KG1 (cell line): Measurements from ENCODE around the gene ANTXR1.
"Not testable (repeated sequence)": the region's sequence is repeated elsewhere in the genome, so short reads cannot be mapped to it uniquely, and the experiment has no call there.

Experiments used
- DNase-seq: peaks from one replicate; lab custom pipeline; 2025; lab: John Stamatoyannopoulos, UW

Gene ANTXR1

DNA sequence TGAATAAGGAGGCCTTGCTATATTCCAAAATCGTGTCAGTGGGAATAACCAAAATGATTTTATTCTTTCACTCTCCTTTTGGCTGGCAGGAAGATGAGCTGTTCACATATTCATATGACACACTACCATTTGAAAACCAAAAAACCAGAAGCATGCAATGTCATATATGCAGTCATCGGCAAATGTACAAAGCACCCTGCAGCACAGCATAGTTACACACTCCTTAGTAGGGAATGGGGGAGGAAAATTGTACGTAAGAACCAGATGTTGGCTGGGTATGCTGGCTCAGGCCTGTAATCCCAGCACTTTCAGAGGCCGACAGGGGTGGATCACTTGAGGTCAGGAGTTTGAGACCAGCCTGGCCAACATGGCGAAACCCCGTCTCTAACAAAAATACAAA is 197.4 kb downstream of the ANTXR1 start:
- DNase-seq = no peak

DNA sequence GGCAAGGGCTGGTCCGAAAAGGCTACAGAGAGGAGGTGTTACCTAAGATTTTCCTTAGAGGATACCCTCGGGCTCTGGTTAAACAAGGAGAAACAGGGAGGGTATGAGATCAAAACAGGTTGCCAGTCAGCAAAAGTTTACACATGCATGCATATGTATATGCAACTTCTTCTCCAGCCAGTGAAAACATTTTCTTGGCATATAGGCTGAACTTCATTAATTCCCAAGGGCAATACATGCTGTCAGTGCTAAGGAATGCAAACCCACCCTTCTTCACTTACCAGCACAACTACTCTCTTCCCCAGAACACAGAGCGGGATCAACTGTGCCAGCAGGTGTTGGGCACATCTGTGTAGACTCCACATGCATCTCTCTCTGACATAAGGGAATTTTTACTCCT is 198.1 kb downstream of the ANTXR1 start:
- DNase-seq = no peak

DNA sequence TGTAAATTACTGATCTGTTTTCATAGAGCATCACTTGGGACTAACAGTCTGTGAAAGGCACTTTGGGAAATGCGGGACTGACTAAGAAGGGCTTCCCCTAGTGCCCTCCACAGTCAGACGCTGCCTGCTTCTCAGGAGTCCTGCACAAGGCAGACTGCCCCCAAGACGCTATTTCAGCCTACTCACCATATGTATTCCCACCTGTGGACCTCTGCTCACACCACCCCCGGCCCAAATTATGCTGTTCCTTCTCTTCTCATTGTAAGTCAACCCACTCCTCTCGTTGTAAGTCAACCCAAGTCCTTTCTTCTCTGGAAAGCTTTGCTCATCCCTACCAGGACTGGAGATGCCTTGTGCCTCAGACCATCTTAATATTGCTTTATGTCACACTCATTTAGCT is 198.7 kb downstream of the ANTXR1 start:
- DNase-seq = no peak

DNA sequence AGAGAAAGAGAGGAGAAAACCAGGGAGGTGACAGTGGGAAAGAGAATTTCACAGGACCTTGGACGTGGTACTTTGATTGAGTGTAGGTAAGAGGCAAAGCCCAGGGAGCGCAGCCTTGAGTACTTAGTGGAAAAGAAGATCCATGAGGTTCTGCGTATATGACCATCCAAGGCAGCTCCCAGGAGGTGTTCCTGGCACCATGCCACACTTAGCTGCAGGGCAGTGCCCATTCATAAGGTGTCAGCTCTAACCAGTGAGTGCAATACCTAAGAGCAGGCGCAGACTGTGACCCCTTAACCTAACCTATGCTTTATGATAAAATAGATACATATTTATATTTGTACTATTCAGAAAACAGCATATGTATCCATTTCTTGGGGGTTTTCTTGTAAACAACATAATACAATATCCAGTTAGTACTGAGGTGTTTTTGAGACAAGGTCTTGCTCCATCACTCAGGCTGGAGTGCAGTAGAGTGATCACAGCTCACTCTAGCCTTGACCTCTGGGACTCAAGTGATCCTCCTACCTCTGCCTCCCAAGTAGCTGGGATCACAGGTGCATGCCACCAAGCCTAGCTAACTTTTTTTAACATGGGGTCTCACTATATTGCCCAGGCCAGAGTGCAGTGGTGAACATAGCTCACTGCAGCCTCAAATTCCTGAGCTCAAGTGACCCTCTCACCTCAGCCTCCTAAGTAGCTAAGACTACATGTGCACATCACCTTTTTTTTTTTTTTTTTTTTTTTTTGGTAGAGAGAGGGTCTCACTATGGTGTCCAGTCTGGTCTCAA is 199.5 kb downstream of the ANTXR1 start:
- no peak for DNase-seq

DNA sequence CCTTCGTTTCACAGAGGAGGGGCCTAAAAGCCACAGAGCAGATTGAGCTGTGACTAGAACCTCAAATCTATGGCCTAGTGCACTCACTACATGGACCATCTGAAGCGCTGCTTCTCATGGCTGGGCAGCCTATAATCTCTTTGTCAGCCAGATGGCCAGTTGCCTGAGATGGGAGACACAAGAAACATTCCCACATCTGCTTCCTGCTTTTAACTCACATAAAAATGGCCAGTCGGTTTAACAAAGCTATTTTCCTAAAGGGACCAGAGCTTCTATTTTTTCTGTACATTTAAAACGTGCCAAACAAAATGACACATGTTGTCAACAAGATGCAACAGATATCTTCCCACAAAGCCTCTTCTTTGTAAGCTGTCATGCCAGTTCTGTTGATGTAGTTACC is 200.2 kb downstream of the ANTXR1 start:
- DNase-seq = no peak

DNA sequence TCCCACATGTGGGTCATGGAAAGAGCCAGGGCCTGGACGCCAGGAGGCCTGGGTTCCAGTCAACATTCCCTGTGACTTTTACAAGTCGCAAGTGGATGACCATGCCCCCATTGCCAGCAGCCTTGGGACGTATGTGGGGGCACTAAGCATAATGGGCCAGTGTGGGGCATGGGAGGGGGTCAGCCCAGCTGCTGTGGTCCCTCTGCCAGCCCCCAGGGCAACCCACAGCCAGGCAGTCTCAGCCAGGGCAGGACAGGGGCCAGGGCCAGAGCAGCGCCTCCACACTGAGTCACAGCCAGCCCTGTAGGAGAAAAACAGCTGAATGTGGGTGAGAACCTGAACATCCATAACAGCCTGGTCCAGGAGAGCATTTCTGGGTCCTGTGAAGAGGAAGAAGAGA is 200.8 kb downstream of the ANTXR1 start:
- no peak for DNase-seq

DNA sequence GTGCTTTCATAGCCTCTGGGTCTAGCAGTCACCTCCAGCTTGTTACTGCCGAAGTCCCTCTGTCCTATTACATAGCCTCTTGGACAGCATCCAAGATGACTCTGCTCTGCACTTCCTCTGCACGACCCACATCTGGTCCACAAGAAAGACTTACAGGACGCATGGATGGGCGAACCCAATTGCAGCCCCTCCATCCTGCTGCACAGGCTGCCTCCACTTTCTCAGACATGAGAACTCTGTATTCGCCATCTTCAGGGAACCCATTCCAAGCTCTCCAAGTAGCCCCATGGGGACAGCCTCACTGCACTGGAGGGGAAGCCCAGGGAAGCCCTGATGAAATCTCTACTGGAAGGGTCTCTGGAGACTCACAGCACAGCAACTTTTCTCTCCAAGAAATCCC is 201.9 kb downstream of the ANTXR1 start:
- DNase-seq = no peak

DNA sequence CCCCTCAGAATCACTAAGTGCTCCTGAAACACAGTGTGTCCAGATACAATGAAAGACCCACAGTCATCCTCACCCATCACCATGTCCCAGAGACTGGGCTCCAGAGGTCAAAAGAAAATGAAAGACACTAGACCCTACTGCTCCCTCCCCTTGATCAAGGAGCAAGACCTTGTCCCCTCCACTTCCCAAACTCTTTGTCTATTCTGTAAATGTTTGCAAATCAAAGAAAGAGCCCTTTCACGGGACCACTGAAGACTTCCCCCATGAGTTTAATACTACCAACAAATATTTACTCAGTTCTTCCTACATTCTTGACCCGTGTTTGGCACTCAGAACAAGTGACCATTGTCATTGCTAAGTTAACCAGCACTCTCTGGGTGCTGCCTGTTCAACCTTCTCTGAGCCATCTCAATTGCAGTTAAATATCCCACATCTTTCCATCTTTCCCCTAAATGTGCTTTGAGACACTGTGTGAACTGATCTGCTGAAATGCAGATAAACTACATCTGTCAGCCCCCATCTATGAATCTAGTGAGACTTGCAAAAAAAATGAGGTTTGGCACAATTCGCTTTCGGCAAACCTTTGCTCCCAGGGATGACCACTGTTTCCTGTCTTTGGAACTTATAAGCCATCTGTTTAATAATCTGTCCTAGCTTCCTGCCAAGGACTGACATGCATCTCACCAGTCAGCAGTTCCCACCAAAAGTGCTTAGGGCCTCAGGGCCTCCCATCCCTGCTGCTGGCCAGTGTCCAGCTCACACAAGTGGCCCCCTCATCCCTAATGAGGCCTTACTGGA is 203.8 kb downstream of the ANTXR1 start:
- no peak for DNase-seq

DNA sequence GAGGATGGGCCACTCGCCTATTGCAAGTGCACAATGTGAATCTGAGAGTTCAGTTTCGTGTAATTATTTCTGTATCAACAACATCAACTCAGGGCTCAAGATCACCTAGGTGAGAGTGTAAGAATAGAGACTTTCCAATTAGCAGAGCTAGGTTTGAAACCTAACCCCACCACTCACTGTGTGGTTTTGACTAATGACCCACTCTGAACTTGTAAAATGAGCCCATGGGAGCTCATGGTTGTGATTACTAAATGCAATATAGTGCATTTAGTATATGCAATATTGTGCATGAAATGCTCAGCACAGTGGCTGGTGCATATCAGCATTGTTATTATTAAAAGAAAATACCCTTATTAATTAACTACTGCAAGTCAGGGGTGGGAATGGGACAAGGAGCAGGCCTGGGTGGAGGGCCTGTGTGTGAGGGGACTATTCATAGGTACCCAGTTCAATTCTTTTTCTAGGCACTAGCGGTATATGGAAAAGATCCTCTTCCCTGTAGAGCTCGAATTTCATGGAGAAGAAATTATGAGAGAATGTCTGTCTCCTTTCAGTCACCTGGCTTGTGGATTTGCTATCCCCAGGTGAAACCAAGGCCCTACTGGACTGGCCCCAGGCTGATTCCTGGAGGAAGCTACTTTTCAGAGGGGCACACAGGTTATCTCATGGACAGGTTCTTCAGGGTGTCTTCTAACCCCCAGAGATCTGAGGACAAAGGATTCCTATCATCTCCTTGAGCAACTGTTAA is 204.5 kb downstream of the ANTXR1 start:
- no peak for DNase-seq

DNA sequence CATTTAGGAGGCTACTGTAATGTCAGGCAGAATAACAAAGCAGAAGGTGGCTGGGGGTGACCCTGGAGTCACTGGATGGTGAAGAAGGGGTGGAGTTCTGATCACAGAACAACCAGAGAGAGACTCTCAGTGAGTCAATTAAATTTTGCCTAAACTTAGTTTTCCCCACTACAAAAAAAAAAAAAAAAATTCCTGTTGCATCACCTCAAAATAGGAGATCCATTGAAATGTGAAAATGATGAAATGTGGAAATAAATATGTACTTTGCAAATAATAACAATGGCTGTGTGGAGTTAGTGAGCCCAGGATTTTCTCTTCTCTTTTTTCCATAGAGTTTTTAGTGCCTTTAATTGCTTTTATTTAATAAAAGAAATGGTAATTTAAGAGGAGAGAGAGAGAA is 208.5 kb downstream of the ANTXR1 start:
- no peak for DNase-seq

DNA sequence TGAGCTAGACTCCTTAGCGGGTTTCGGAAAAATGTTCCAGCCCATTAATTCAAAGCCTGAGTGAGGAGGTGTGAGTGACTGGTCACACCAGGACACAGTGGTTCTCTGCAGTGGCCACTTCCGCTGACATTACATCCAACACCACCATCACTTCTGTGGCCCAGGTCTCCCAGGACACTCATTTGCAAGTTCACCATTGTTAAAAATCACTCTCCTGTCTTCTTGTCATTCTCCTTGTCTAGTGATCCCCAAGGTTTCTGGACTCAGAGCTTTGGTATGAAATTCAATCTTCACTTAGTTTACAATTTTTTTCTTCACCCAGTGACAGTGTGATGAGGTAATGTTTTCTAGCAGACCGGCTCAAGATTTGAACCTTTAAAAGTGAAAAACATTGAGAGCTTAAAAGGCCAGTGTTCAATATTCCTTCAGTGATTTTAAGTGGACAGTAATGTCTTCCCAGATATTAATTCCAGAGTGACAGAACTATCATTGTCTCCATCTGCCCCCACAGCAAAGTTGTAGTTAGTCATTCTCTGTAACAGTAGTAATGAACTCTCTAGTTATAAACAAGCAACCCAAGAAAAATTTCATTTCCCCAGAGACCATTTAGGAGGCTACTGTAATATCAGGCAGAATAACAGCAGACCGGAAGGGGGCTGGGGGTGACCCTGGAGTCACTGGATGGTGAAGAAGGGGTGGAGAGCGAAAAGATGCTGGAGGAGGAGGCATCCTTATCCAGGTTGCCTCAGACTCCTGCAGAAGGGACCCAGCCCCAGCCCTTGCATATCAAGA is 209.2 kb downstream of the ANTXR1 start:
- DNase-seq = no peak

DNA sequence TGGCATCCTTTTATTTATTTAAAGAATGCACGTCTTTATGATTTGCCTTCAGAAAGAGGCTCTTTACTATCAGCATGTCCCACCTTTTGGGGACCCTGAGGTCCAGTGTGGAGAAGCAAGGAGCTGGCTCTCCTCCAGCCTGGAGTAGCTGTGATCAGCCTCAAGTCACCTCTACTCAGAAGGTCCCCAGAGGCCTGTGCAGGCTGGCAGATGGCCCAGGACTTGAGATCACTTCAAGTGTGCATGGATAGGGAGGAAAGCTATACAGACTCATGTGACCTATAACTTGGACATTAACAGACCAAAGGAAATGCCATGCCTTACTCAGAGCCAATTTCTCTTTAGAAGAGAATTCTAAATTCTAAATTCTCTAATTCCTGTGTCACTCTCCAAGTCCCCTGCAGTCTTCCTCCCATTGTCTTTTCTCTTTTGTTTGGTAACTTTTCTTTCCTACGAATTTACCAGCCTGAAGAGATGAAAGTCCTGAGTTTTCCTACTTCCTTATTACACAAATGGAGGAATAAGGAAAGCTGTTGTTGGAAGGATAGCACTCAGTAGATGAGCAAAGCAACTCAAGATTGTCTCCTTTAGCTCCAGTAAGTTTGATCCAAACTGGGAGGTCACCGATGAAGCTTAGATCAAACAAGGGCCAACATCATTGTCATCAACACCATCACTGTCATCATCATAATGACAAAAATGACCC is 210.1 kb downstream of the ANTXR1 start:
- DNase-seq = no peak

DNA sequence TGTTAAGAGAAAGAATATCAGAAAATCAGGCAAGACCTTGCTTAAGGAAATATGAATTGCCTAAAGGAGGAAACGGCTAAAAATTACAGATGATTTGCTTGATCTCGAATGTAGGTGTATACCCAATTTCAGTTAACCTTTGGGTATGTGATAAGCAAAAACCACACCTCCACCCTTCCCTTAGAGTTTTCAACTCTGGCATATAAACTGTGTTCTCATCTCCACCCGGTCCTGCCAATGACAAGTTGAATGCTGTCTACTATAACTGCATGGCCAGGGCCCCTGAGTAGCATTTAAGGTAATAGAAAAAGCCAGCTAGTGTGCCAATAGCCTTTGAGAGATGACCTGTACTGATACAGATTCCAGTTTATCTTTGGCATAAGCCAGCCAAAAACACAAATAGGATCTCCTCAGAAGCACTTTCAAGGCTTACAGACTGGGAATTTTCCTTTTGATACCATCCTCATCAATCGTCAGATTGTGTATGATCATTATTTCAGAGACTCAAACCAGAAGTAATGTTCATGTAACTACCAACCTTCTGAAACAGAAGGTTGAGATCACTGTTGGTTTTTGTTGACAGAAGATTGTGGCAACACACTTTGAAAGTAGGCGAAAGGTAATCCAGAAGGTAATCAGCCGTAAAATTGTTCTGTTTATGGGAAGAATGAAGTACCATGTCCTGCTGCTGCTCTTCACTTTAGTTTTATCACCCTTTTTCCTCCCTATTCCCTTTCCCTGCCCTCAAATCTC is 211.0 kb downstream of the ANTXR1 start:
- no peak for DNase-seq

DNA sequence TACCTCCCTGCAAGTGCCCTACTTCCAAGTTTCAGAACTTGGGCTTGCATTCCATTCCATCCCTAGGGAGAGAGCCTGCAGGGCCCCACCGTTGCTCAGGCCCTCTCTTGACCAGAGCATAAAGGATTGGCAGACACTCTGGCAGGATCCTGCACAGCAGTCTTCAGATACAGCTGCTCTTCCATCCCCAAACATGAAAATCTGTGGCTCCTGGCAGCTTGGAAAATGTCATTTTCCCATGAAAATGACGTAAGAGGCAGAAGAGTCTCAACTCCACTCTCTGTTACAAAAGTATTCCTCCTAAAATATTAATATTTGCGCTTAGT is 211.5 kb downstream of the ANTXR1 start:
- no peak for DNase-seq

DNA sequence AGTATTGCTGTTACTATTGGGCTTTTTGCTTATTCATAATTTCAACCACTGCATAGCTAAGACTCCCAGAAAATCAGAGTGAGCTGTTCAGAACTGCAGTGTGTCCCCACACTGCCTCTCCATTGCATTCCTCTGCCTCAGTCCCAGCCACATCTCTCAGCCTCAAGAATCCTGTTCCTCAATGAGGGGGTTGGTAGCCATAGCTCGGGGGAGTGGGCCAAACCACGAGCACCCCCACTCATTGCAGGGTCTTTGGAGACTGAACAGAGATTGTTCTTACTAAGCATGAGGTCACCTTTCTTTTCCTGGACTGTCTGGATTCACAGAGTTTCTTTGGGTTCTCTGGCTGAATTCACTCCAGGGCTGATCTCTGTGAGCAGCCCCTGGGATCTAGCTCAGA is 213.0 kb downstream of the ANTXR1 start:
- DNase-seq = no peak

DNA sequence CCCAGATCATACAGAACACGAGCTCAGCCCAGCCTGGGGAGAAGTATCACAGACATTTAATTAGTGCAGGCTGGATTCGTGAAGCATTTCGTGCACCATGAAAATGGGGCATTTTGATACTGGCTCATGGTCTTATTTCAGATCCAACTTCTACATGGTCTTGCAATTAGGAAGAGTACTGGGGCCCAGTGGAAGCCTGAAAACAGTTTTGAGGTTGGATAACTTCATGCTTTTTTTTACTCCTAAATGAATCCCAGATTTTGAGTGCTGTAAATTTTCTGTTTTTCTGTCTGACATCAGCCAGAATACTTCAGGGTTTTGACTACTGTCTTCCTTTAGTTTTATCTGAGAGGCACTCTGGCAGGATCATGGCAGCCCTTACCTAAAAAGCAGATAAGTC is 213.9 kb downstream of the ANTXR1 start:
- DNase-seq = no peak

DNA sequence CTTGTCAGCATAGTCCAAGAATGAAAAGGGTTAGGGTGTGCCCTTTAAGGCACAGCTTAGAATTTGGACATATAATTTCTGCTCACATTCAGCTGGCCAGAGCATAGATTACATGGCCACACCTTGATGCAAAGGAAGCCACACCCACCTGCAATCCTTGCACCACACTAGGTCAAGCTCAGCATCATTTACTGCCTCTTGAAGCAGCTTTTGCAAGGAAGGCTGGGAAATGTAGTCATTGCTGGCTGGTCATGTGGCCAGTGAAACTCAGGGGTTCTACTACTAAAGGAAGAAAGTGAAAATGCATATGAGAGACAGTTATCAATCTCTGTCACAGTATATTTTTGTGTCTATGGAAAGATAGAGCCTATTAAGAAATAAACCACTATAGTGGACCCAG is 214.7 kb downstream of the ANTXR1 start:
- no peak for DNase-seq

DNA sequence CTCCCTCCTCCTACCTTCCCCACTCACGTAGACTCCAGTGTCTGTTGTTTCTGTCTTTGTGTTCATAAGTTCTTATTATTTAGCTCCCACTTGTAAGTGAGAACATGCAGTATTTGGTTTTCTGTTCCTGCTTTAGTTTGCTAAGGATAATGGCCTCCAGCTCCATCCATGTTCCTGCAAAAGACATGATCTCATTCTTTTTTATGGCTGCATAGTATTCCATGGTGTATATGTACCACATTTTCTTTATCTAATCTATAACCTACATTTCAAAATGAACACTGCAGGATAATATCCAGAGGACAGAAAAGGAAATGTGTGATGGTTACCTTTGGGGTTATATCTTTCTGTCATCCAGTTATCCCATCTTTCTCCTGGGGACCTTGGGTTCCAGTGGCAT is 218.0 kb downstream of the ANTXR1 start:
- DNase-seq = not testable (repeated sequence)

DNA sequence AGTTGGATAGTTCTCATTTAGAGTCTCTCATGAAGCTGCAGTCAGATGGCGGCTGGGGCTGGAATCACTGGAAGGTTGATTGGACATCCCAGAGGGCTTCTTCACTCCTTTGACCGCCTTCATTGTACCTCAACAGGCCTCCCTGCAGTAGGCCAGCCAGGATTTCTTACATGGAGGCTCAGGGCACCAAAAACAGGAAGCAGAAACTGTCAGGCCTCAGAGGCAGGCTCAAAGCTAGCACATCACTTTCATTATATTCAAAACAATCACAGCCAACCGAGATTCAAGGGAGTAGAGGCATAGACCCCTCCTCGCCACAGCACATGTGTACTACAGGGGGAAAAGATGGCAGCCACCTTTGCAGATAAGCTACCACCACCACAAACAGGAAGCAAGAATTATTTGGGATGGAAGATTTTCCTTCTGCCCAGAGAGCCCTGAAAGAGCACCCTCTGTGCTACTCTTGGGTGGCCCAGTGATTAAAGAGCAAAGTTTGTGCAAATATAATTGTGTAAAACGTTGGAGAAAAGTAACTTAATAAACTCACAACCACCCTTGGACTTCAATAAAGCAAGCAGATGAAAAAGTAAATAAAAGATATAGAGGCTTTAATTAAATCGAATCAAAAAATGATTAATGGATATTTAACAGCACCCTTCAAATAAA is 218.8 kb downstream of the ANTXR1 start:
- no peak for DNase-seq

DNA sequence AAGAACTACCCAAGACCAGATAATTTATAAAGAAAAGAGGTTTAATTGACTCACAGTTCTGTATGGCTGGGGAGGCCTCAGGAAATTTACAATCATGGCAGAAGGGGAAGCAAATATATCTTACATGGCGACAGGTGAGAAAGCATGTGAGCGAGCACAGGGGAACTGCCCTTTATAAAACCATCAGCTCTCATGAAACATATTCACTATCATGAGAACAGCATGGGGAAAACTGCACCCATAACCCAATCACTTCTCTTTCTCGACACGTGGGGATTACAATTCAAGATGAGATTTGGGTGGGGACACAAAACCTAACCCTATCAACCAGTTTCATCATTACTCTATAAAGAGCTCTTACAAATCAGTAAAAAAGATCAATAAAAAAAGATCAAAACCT is 222.9 kb downstream of the ANTXR1 start:
- not testable (repeated sequence) for DNase-seq
